Omental fat pad (tissue), 4 donors: ENCODE results near the gene IL36B. TPM values are rescaled to one million over a fixed set of nuclear protein-coding genes. Genes with fewer than 3 reads are reported as not detected.

Experiments
- ATAC-seq: fragments of 150-250 bp; one replicate; pipeline ENCODE4 v1.9.1; 2016; ENCODE audit warnings: mild to moderate bottlenecking, moderate library complexity; ENCODE audit not compliant: low FRiP score
- DNase-seq: peaks from one replicate; pipeline ENCODE4 v3.0.0-alpha.2; 2019; ENCODE audit warnings: low spot score
- total RNA-seq, 4 donors: library from RNA; depleted of rRNA; stranded (reverse); fragments of >200 nt; gene quantifications; one replicate each; pipeline ENCODE4 v1.1.0, GENCODE V29; 2016
- TF ChIP-seq, protein P1 (sequence below), 3 donors: fragments of 450-650 bp; IDR thresholded peaks; one replicate each; pipeline ENCODE4 v1.5.1; 2016 to 2017; ENCODE audit warnings: antibody characterized with exemption in 3 of 3, mild to moderate bottlenecking in 3 of 3, moderate library complexity in 2 of 3

Gene IL36B
- total RNA-seq, 4 donors from 2014 or later = not detected

DNA sequence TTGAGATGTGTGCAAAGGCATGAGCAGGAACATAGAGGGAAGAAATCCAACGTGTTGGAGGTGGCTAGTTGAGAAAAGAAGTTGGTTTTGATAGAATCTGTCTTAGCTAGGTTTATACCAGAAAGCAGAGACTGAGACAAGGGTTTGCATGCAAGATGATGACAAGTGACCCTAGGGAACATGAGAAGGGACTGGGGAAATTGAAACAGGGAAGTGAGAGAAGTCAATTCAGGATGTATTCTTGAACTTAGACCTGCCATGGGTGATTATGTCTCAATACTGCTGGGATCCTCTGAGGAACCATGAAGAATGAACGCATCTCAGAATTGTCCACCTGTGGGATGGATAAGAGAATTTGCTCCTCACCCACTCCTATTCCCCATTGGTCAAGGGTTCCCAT lies 26.9 kb downstream of the IL36B start:
- no peak for DNase-seq
- TF ChIP-seq, protein P1, sequence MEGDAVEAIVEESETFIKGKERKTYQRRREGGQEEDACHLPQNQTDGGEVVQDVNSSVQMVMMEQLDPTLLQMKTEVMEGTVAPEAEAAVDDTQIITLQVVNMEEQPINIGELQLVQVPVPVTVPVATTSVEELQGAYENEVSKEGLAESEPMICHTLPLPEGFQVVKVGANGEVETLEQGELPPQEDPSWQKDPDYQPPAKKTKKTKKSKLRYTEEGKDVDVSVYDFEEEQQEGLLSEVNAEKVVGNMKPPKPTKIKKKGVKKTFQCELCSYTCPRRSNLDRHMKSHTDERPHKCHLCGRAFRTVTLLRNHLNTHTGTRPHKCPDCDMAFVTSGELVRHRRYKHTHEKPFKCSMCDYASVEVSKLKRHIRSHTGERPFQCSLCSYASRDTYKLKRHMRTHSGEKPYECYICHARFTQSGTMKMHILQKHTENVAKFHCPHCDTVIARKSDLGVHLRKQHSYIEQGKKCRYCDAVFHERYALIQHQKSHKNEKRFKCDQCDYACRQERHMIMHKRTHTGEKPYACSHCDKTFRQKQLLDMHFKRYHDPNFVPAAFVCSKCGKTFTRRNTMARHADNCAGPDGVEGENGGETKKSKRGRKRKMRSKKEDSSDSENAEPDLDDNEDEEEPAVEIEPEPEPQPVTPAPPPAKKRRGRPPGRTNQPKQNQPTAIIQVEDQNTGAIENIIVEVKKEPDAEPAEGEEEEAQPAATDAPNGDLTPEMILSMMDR (IDR thresholded peaks at IDR 0.05) = no peak
- no peak for ATAC-seq

DNA sequence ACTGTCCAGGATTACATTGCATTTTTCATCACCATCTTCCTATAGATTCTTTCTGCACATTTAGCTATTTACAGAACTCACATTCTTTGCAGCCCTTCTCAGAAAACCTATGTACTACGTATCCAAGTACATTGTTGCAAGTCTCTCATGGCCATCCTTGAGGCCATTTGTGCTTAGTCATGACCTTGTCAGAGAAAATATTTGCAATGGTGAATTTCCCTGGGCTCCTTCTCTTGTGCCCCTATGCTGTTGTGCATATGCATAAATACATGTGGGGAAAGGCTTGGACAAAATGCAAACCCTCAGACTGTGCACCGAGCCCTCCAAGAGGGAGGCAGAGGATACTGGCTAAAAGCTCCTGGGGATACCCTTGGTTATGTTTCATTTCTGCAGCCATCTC lies 27.9 kb downstream of the IL36B start:
- TF ChIP-seq, protein P1 (IDR thresholded peaks at IDR 0.05) = no peak
- DNase-seq (no peak), ATAC-seq (no peak)

DNA sequence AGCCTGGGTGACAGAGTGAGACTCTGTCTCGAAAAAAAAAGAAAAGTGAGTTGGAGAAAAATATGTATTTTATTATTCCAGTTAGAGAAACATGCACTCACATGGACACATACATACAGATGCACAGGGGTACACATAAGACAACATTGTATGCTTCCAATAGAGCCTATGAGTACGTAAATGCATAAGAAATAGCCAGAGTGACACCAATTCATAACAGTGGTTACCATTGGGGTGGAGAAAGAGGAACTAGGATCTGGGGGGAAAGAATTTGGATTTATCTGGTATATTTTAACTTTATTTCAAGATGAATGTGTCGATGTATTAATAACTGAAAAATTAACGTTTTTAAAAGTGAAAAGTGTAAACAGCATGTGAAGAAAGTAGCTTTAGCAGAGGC lies 31.4 kb downstream of the IL36B start:
- TF ChIP-seq, protein P1 (IDR thresholded peaks at IDR 0.05) = no peak
- DNase-seq (no peak), ATAC-seq (no peak)

DNA sequence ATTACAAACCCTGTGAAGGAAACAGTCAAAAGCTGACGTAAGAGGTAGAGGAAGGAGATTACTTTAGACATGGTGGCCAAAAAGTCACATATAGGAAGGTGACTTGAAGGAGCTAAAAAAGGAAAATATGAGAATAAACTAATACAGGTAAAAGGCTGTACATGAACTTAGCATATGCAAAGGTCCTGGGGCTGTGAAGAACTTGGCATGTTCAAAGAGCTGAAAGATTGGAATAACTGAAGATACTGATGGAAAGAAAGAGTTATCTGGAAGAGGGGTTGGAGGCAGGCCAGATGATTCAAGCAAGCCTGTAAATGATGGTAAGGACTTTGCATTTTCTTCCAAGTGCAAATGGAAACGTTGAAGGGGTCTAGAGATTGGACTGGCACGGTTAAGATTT lies 34.2 kb downstream of the IL36B start:
- no peak for DNase-seq
- TF ChIP-seq, protein P1 (IDR thresholded peaks at IDR 0.05) = no peak
- no peak for ATAC-seq

DNA sequence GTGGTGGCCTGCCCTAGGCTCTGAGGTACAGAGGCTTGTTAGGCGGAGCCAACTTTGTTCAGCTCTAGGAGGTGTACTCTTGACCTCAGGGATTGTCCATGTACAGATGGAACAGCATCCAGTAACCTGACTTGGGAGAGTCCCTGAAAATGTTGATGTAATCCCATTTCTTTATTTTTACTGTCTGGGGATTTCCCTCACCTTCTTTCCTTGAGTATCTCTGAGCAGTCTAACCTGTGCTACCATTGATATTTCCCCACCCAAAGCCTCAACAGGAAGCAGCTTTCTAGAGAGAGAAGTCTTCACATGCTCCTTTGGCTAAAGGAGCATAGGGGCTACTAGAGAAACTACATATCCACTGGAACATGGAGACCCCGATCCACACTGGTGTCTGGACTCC lies 37.0 kb downstream of the IL36B start:
- no peak for ATAC-seq
- TF ChIP-seq, protein P1 (IDR thresholded peaks at IDR 0.05) = no peak
- DNase-seq = no peak

DNA sequence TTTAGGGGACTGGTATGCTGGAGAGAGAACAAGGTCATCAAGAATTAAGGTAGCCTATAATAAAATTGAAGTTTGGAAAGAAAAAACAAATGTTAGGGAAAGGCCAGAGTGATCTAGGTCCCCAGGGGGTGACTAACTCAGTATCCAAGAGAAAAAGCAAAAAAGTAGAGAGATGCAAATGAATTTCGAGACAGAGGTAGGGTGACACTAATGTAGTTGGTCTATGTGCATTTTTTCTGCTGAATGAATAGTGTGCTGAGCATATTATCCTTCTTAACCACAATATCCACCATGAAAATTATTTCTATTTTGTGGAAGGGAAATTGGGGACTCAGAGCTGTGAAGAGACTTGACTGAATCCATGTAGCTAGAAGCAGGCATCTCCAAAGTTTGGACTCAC lies 37.6 kb downstream of the IL36B start:
- DNase-seq = no peak
- TF ChIP-seq, protein P1 (IDR thresholded peaks at IDR 0.05) = no peak
- no peak for ATAC-seq

DNA sequence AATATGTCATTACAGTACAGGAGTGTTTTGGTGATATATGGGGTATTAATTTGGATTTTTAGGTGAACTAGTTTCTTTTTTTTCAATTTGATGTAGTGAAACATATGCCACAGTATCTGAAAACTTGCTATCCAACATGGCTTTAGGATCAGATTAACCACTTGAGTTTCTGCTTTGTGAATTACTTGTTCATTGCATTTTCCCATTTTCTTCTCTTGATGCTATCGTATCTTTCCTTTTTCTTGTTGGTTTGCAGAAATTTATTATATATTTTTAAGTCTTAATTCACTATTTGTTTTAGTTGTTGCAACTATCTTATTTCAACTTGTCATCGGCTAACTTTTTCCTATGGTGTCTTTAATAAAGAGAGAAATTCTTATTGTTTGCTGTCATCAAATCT lies 38.6 kb downstream of the IL36B start:
- no peak for ATAC-seq
- TF ChIP-seq, protein P1 (IDR thresholded peaks at IDR 0.05) = no peak

More for the DNA sequence above, 38.6 kb downstream of the IL36B start:
- no peak for DNase-seq
